WTC11 (cell line): Measurements from ENCODE around the gene ADA. TPM values are rescaled to one million over a fixed set of nuclear protein-coding genes. Genes with fewer than 3 reads are reported as not detected.
A peak's percentile ranks its signal among the peaks of the same experiment; 100 is the strongest.

ENCODE experiments used
- ATAC-seq: fragments of 200-7000 bp; cut with Tn5 transposase; 2 replicates; pipeline ENCODE4 v1.10.0; 2021; ENCODE audit warnings: mild to moderate bottlenecking, moderate library complexity
- CTCF ChIA-PET: fragments of 300-600 bp; sonication (Branson Sonifier 250); formaldehyde crosslinking; loops from one replicate; lab custom pipeline; 2021; ENCODE audit warnings: antibody characterized with exemption; lab: Charles Lee
- POLR2A ChIA-PET: fragments of 350-600 bp; sonication (Branson Sonifier 250); formaldehyde crosslinking; loops from one replicate; lab custom pipeline; 2021; ENCODE audit warnings: antibody characterized with exemption; lab: Charles Lee
- DNase-seq: peaks from one replicate; pipeline ENCODE4 v3.0.0; 2021; ENCODE audit warnings: low spot score
- H3K27ac Mint-ChIP-seq: 2 replicates; pipeline ENCODE4 v1.8.0; 2021; ENCODE audit warnings: mixed read lengths
- H3K27me3 Mint-ChIP-seq: 2 replicates; pipeline ENCODE4 v1.8.0; 2021; ENCODE audit warnings: low read depth, mild to moderate bottlenecking, moderate library complexity, mixed read lengths
- H3K36me3 Mint-ChIP-seq: 2 replicates; pipeline ENCODE4 v1.8.0; 2021; ENCODE audit warnings: mixed read lengths
- H3K4me1 Mint-ChIP-seq: 2 replicates; pipeline ENCODE4 v1.8.0; 2022; ENCODE audit warnings: mixed read lengths
- H3K4me3 Mint-ChIP-seq: 2 replicates; pipeline ENCODE4 v1.8.0; 2021; ENCODE audit warnings: mild to moderate bottlenecking, moderate library complexity, mixed read lengths
- H3K9me3 Mint-ChIP-seq: 2 replicates; pipeline ENCODE4 v1.8.0; 2021; ENCODE audit warnings: mixed read lengths
- AFF4 ChIP-seq: sonication (generic); formaldehyde crosslinking; IDR thresholded peaks from 2 replicates; pipeline ENCODE4 v1.8.1; 2023; ENCODE audit warnings: mild to moderate bottlenecking, missing genetic modification reagents, borderline replicate concordance
- AR ChIP-seq: fragments of 250-450 bp; sonication (Bioruptor Pico); IDR thresholded peaks from 2 replicates; pipeline ENCODE4 v1.9.0; 2021; ENCODE audit warnings: mild to moderate bottlenecking
- ESRRA ChIP-seq: sonication (generic); formaldehyde crosslinking; IDR thresholded peaks from 2 replicates; pipeline ENCODE4 v1.8.1; 2022; ENCODE audit warnings: mild to moderate bottlenecking, missing genetic modification reagents, borderline replicate concordance
- ETV6 ChIP-seq: sonication (generic); formaldehyde crosslinking; IDR thresholded peaks from 2 replicates; pipeline ENCODE4 v1.8.1; 2022; ENCODE audit warnings: mild to moderate bottlenecking, missing genetic modification reagents
- FOXJ3 ChIP-seq: sonication (generic); formaldehyde crosslinking; IDR thresholded peaks from 2 replicates; pipeline ENCODE4 v1.9.0; 2021; ENCODE audit warnings: missing genetic modification reagents, mild to moderate bottlenecking, borderline replicate concordance
- GABPB1 ChIP-seq: sonication (generic); formaldehyde crosslinking; IDR thresholded peaks from 2 replicates; pipeline ENCODE4 v1.8.1; 2023; ENCODE audit warnings: mild to moderate bottlenecking, missing genetic modification reagents
- GRHL2 ChIP-seq: fragments of 250-450 bp; sonication (Bioruptor Pico); IDR thresholded peaks from 2 replicates; pipeline ENCODE4 v1.8.0; 2022; ENCODE audit warnings: mild to moderate bottlenecking, moderate library complexity; ENCODE audit not compliant: insufficient replicate concordance, severe bottlenecking
- HMGA2 ChIP-seq: fragments of 250-450 bp; sonication (Bioruptor Pico); IDR thresholded peaks from 2 replicates; pipeline ENCODE4 v1.4.0; 2021; ENCODE audit warnings: mild to moderate bottlenecking, moderate library complexity
- IRF2 ChIP-seq: sonication (generic); formaldehyde crosslinking; IDR thresholded peaks from 2 replicates; pipeline ENCODE4 v1.8.0; 2022; ENCODE audit warnings: low read depth, missing genetic modification reagents, borderline replicate concordance
- JAZF1 ChIP-seq: fragments of 250-450 bp; sonication (Bioruptor Pico); IDR thresholded peaks from 2 replicates; pipeline ENCODE4 v1.9.0; 2021; ENCODE audit warnings: moderate library complexity, mild to moderate bottlenecking, inconsistent platforms
- MLX ChIP-seq: sonication (generic); formaldehyde crosslinking; IDR thresholded peaks from 2 replicates; pipeline ENCODE4 v1.8.1; 2023; ENCODE audit warnings: mild to moderate bottlenecking, missing genetic modification reagents, moderate library complexity
- MYBL2 ChIP-seq: sonication (generic); formaldehyde crosslinking; IDR thresholded peaks from 2 replicates; pipeline ENCODE4 v1.8.1; 2023; ENCODE audit warnings: mild to moderate bottlenecking, moderate library complexity, missing genetic modification reagents
- RORB ChIP-seq: fragments of 250-450 bp; sonication (Bioruptor Pico); IDR thresholded peaks from 2 replicates; pipeline ENCODE4 v1.9.0; 2021; ENCODE audit warnings: mild to moderate bottlenecking
- SMAD4 ChIP-seq: sonication (generic); formaldehyde crosslinking; IDR thresholded peaks from 2 replicates; pipeline ENCODE4 v1.8.0; 2022; ENCODE audit warnings: mild to moderate bottlenecking, missing genetic modification reagents
- SOX15 ChIP-seq: fragments of 250-450 bp; sonication (Bioruptor Pico); IDR thresholded peaks from 2 replicates; pipeline ENCODE4 v1.9.0; 2021; ENCODE audit warnings: mild to moderate bottlenecking
- TEAD4 ChIP-seq: sonication (generic); formaldehyde crosslinking; IDR thresholded peaks from 2 replicates; pipeline ENCODE4 v1.8.0; 2022; ENCODE audit warnings: mild to moderate bottlenecking, missing genetic modification reagents
- TP53 ChIP-seq: sonication (generic); formaldehyde crosslinking; IDR thresholded peaks from 2 replicates; pipeline ENCODE4 v1.8.1; 2023; ENCODE audit warnings: mild to moderate bottlenecking, missing genetic modification reagents
- ZNF138 ChIP-seq: sonication (generic); formaldehyde crosslinking; conservative IDR thresholded peaks from 2 replicates; pipeline ENCODE4 v1.8.1; 2022; ENCODE audit warnings: mild to moderate bottlenecking, moderate library complexity, missing genetic modification reagents
- ZNF219 ChIP-seq: sonication (generic); formaldehyde crosslinking; IDR thresholded peaks from 2 replicates; pipeline ENCODE4 v1.8.0; 2023; ENCODE audit warnings: missing genetic modification reagents, mild to moderate bottlenecking, borderline replicate concordance
- ZNF232 ChIP-seq: sonication (generic); formaldehyde crosslinking; IDR thresholded peaks from 2 replicates; pipeline ENCODE4 v1.8.0; 2022; ENCODE audit warnings: mild to moderate bottlenecking, missing genetic modification reagents
- ZNF317 ChIP-seq: sonication (generic); formaldehyde crosslinking; IDR thresholded peaks from 2 replicates; pipeline ENCODE4 v1.8.1; 2023; ENCODE audit warnings: low read depth, mild to moderate bottlenecking, moderate library complexity, missing genetic modification reagents, borderline replicate concordance
- ZNF396 ChIP-seq: fragments of 250-450 bp; sonication (Bioruptor Pico); IDR thresholded peaks from 2 replicates; pipeline ENCODE4 v1.8.0; 2021; ENCODE audit warnings: mild to moderate bottlenecking, moderate library complexity, borderline replicate concordance
- ZNF671 ChIP-seq: fragments of 250-450 bp; sonication (Bioruptor Pico); IDR thresholded peaks from 2 replicates; pipeline ENCODE4 v1.8.0; 2021; ENCODE audit warnings: mild to moderate bottlenecking
- total RNA-seq: library from RNA; stranded (reverse); gene quantifications from 3 replicates; pipeline ENCODE4 v1.2.3, GENCODE V29; 2021
- TF ChIP-seq, protein P1 (sequence below): sonication (generic); formaldehyde crosslinking; IDR thresholded peaks from 2 replicates; pipeline ENCODE4 v1.8.1; 2022; ENCODE audit warnings: mild to moderate bottlenecking, missing genetic modification reagents, moderate library complexity, borderline replicate concordance

ADA gene
- total RNA-seq, 1 experiment from 2014 or later: 19.7 TPM

GRCh38 chr20:44592366-44592765 is 59.1 kb downstream of the ADA start:
- DNase-seq: no peak
- CTCF ChIA-PET: interaction anchor here (0.6 to 2.3 kb wide), 3 partner anchors 11 to 78 kb away, joined by 3 to 9 read pairs (median 3); no protein-coding TSS in a partner anchor
- H3K27me3 Mint-ChIP-seq: no peaks in the 10 kb centered on the region
- POLR2A ChIA-PET: no interaction called here
- TF ChIP-seq FOXJ3 (CRISPR knock-in tag) (no peak), ZNF317 (CRISPR knock-in tag) (no peak), MYBL2 (no peak), ZNF396 (CRISPR knock-in tag) (no peak), HMGA2 (no peak), RORB (CRISPR knock-in tag) (no peak), SMAD4 (CRISPR knock-in tag) (no peak), TP53 (CRISPR knock-in tag) (no peak), IRF2 (no peak), AFF4 (CRISPR knock-in tag) (no peak), MLX (CRISPR knock-in tag) (no peak), JAZF1 (no peak)
- TF ChIP-seq, protein P1, sequence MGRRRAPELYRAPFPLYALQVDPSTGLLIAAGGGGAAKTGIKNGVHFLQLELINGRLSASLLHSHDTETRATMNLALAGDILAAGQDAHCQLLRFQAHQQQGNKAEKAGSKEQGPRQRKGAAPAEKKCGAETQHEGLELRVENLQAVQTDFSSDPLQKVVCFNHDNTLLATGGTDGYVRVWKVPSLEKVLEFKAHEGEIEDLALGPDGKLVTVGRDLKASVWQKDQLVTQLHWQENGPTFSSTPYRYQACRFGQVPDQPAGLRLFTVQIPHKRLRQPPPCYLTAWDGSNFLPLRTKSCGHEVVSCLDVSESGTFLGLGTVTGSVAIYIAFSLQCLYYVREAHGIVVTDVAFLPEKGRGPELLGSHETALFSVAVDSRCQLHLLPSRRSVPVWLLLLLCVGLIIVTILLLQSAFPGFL (CRISPR knock-in tag): no peak
- H3K9me3 Mint-ChIP-seq: no peaks in the 10 kb centered on the region
- ATAC-seq: no peak
- no peak overlapping the region for H3K4me3 Mint-ChIP-seq
- H3K4me1 Mint-ChIP-seq: peaks cover 26% of the 10 kb centered on the region
- H3K27ac Mint-ChIP-seq: no peak overlapping the region
- no peaks in the 10 kb centered on the region for H3K36me3 Mint-ChIP-seq

GRCh38 chr20:44590980-44591778 is 60.3 kb downstream of the ADA start:
- ChIA-PET CTCF (interaction anchor here (0.6 to 1.3 kb wide), 6 partner anchors 12 to 206 kb away, joined by 3 to 7 read pairs (median 3); no protein-coding TSS in a partner anchor), POLR2A (no interaction called here)
- no peak overlapping the region for H3K4me3 Mint-ChIP-seq
- no peaks in the 10 kb centered on the region for H3K9me3 Mint-ChIP-seq
- no peak overlapping the region for H3K27ac Mint-ChIP-seq
- peaks cover 26% of the 10 kb centered on the region for H3K4me1 Mint-ChIP-seq
- H3K27me3 Mint-ChIP-seq: no peaks in the 10 kb centered on the region
- no peak for DNase-seq
- H3K36me3 Mint-ChIP-seq: no peaks in the 10 kb centered on the region
- ATAC-seq: peak; percentile 73
- TF ChIP-seq ZNF671 (no peak), GRHL2 (CRISPR knock-in tag) (no peak)

- no peaks in the 10 kb centered on the region for H3K36me3 Mint-ChIP-seq
- peaks cover 40% of the 10 kb centered on the region for H3K4me1 Mint-ChIP-seq
- POLR2A ChIA-PET: no interaction called here
- ATAC-seq (no peak), DNase-seq (no peak)
- H3K27ac Mint-ChIP-seq: no peak overlapping the region
- no peak for TF ChIP-seq ZNF232
- TF ChIP-seq ZNF219: no peak
- no peak for TF ChIP-seq TEAD4 (CRISPR knock-in tag)
- no peak for TF ChIP-seq SOX15
- no peak for TF ChIP-seq ESRRA (CRISPR knock-in tag)
- no peak for TF ChIP-seq AR (CRISPR knock-in tag)
- TF ChIP-seq ETV6 (CRISPR knock-in tag): no peak
- no peak for TF ChIP-seq MLX (CRISPR knock-in tag)
- TF ChIP-seq GABPB1 (CRISPR knock-in tag): no peak
- TF ChIP-seq TP53 (CRISPR knock-in tag): no peak
- no peak for TF ChIP-seq ZNF138 (CRISPR knock-in tag)
- no peak for TF ChIP-seq IRF2
- H3K9me3 Mint-ChIP-seq: no peaks in the 10 kb centered on the region
- CTCF ChIA-PET: interaction anchor here (1.2 kb wide), 1 partner anchor 20 kb away, joined by 4 read pairs; no protein-coding TSS in a partner anchor
- H3K27me3 Mint-ChIP-seq: no peaks in the 10 kb centered on the region
- H3K4me3 Mint-ChIP-seq: no peak overlapping the region
Measured at GRCh38 chr20:44589537-44589936, 62.0 kb downstream of the ADA start.
